ENCODE data around the gene AAMP.

AAMP gene

GRCh38 chr2:218223046-218223445 lies 46.9 kb downstream of the AAMP start:
- no peak overlapping the region for H2BK15ac ChIP-seq (ENCODE audit: low read depth, poor library complexity, severe bottlenecking)
- 66% methylated on average over 5 of the region's 5 CpGs for WGBS
- no peak overlapping the region for H3K14ac ChIP-seq (ENCODE audit: low read length in 2 of 2)
- H2AFZ ChIP-seq (ENCODE audit: low read depth, low read length) = no peak overlapping the region
- no peak overlapping the region for H3K4ac ChIP-seq (ENCODE audit: low read depth in 1 of 2, low read length in 2 of 2)
- peak overlapping the region; percentile 35 for H3K9ac ChIP-seq (ENCODE audit: low read length)
- DNase-seq = peak; percentile 44
- no peak overlapping the region for H3K27ac ChIP-seq (ENCODE audit: low read length, poor library complexity, severe bottlenecking)
- H3K4me2 ChIP-seq (ENCODE audit: low read length, poor library complexity, severe bottlenecking) = no peak overlapping the region
- no peak overlapping the region for H2BK120ac ChIP-seq (ENCODE audit: low read depth, low read length)
- H4K8ac ChIP-seq (ENCODE audit: low read length) = no peak overlapping the region
- H3K27me3 ChIP-seq (ENCODE audit: control insufficient read depth in 1 of 2, insufficient read depth in 1 of 2, low read length in 2 of 2) = no peaks in the 10 kb centered on the region
- no peaks in the 10 kb centered on the region for H3K9me3 ChIP-seq (ENCODE audit: control insufficient read depth, low read length)
- H3K18ac ChIP-seq (ENCODE audit: low read depth in 1 of 2, low read length in 2 of 2) = no peak overlapping the region
- no peak overlapping the region for H4K91ac ChIP-seq (ENCODE audit: low read length)
- no peak overlapping the region for H2AK5ac ChIP-seq (ENCODE audit: low read length, severe bottlenecking)
- H3K36me3 ChIP-seq (ENCODE audit: control insufficient read depth in 1 of 2, insufficient read depth in 2 of 2, low read depth in 1 of 2, low read length in 2 of 2) = peaks cover 11 to 64% of the 10 kb centered on the region in 2 experiments
- no peak overlapping the region for H3K23ac ChIP-seq (ENCODE audit: low read length in 2 of 2)
- no peaks in the 10 kb centered on the region for H3K79me1 ChIP-seq (replicated peaks; ENCODE audit: low read length, poor library complexity, severe bottlenecking)
- no peak overlapping the region for H2BK5ac ChIP-seq (ENCODE audit: low read depth, low read length, poor library complexity, severe bottlenecking)
- peaks cover 6% of the 10 kb centered on the region for H3K4me1 ChIP-seq (ENCODE audit: control insufficient read depth, insufficient read depth, low read depth, low read length)
- no peak overlapping the region for H2BK12ac ChIP-seq (ENCODE audit: low read length in 2 of 2)
- H3K4me3 ChIP-seq (ENCODE audit: insufficient read depth in 1 of 2, low read depth in 1 of 2, low read length in 2 of 2) = no peak overlapping the region

- Histone ChIP-seq H2AFZ (ENCODE audit: low read depth, low read length) (no peak overlapping the region), H3K4me3 (ENCODE audit: insufficient read depth in 1 of 2, low read depth in 1 of 2, low read length in 2 of 2) (peak overlapping the region in 1 of 2 experiments; percentile 7)
- WGBS = 97% methylated on average over 4 of the region's 5 CpGs
Measured at GRCh38 chr2:218221000-218221399, 48.9 kb downstream of the AAMP start.

GRCh38 chr2:218219934-218220333 lies 50.0 kb downstream of the AAMP start:
- H3K18ac ChIP-seq (ENCODE audit: low read depth in 1 of 2, low read length in 2 of 2) = no peak overlapping the region
- H3K4me1 ChIP-seq (ENCODE audit: control insufficient read depth, insufficient read depth, low read depth, low read length) = peaks cover 8% of the 10 kb centered on the region
- H4K91ac ChIP-seq (ENCODE audit: low read length) = no peak overlapping the region
- no peak overlapping the region for H3K23ac ChIP-seq (ENCODE audit: low read length in 2 of 2)
- H3K4ac ChIP-seq (ENCODE audit: low read depth in 1 of 2, low read length in 2 of 2) = no peak overlapping the region
- 100% methylated on average over 1 of the region's 2 CpGs for WGBS
- H3K14ac ChIP-seq (ENCODE audit: low read length in 2 of 2) = no peak overlapping the region
- H3K36me3 ChIP-seq (ENCODE audit: control insufficient read depth in 1 of 2, insufficient read depth in 2 of 2, low read depth in 1 of 2, low read length in 2 of 2) = peaks cover 2 to 36% of the 10 kb centered on the region in 2 experiments
- H2BK12ac ChIP-seq (ENCODE audit: low read length in 2 of 2) = no peak overlapping the region
- no peaks in the 10 kb centered on the region for H3K79me1 ChIP-seq (replicated peaks; ENCODE audit: low read length, poor library complexity, severe bottlenecking)
- no peak for DNase-seq
- no peaks in the 10 kb centered on the region for H3K9me3 ChIP-seq (ENCODE audit: control insufficient read depth, low read length)
- H2BK15ac ChIP-seq (ENCODE audit: low read depth, poor library complexity, severe bottlenecking) = no peak overlapping the region
- H3K4me3 ChIP-seq (ENCODE audit: insufficient read depth in 1 of 2, low read depth in 1 of 2, low read length in 2 of 2) = peak overlapping the region in 1 of 2 experiments; percentile 87
- peak overlapping the region; percentile 5 for H3K4me2 ChIP-seq (ENCODE audit: low read length, poor library complexity, severe bottlenecking)
- no peak overlapping the region for H4K8ac ChIP-seq (ENCODE audit: low read length)
- no peaks in the 10 kb centered on the region for H3K27me3 ChIP-seq (ENCODE audit: control insufficient read depth in 1 of 2, insufficient read depth in 1 of 2, low read length in 2 of 2)
- no peak overlapping the region for H2AK5ac ChIP-seq (ENCODE audit: low read length, severe bottlenecking)
- H3K27ac ChIP-seq (ENCODE audit: low read length, poor library complexity, severe bottlenecking) = no peak overlapping the region
- H2AFZ ChIP-seq (ENCODE audit: low read depth, low read length) = no peak overlapping the region
- peak overlapping the region; percentile 98 for H3K9ac ChIP-seq (ENCODE audit: low read length)
- H2BK120ac ChIP-seq (ENCODE audit: low read depth, low read length) = no peak overlapping the region
- H2BK5ac ChIP-seq (ENCODE audit: low read depth, low read length, poor library complexity, severe bottlenecking) = no peak overlapping the region

More at GRCh38 chr2:218221000-218221399, 48.9 kb downstream of the AAMP start:
- H3K4me1 ChIP-seq (ENCODE audit: control insufficient read depth, insufficient read depth, low read depth, low read length) = peaks cover 8% of the 10 kb centered on the region
- H3K4me2 ChIP-seq (ENCODE audit: low read length, poor library complexity, severe bottlenecking) = no peak overlapping the region
- no peak overlapping the region for H2BK120ac ChIP-seq (ENCODE audit: low read depth, low read length)
- H2AK5ac ChIP-seq (ENCODE audit: low read length, severe bottlenecking) = no peak overlapping the region
- H3K9me3 ChIP-seq (ENCODE audit: control insufficient read depth, low read length) = no peaks in the 10 kb centered on the region
- peak overlapping the region; percentile 98 for H3K9ac ChIP-seq (ENCODE audit: low read length)
- no peak overlapping the region for H2BK15ac ChIP-seq (ENCODE audit: low read depth, poor library complexity, severe bottlenecking)
- H2BK12ac ChIP-seq (ENCODE audit: low read length in 2 of 2) = no peak overlapping the region
- H4K91ac ChIP-seq (ENCODE audit: low read length) = no peak overlapping the region
- no peak overlapping the region for H4K8ac ChIP-seq (ENCODE audit: low read length)
- H3K79me1 ChIP-seq (replicated peaks; ENCODE audit: low read length, poor library complexity, severe bottlenecking) = no peaks in the 10 kb centered on the region
- no peak overlapping the region for H3K23ac ChIP-seq (ENCODE audit: low read length in 2 of 2)
- peaks cover 2 to 47% of the 10 kb centered on the region in 2 experiments for H3K36me3 ChIP-seq (ENCODE audit: control insufficient read depth in 1 of 2, insufficient read depth in 2 of 2, low read depth in 1 of 2, low read length in 2 of 2)
- DNase-seq = no peak
- no peaks in the 10 kb centered on the region for H3K27me3 ChIP-seq (ENCODE audit: control insufficient read depth in 1 of 2, insufficient read depth in 1 of 2, low read length in 2 of 2)
- H3K18ac ChIP-seq (ENCODE audit: low read depth in 1 of 2, low read length in 2 of 2) = no peak overlapping the region
- H3K4ac ChIP-seq (ENCODE audit: low read depth in 1 of 2, low read length in 2 of 2) = no peak overlapping the region
- no peak overlapping the region for H2BK5ac ChIP-seq (ENCODE audit: low read depth, low read length, poor library complexity, severe bottlenecking)
- no peak overlapping the region for H3K27ac ChIP-seq (ENCODE audit: low read length, poor library complexity, severe bottlenecking)
- no peak overlapping the region for H3K14ac ChIP-seq (ENCODE audit: low read length in 2 of 2)

- DNase-seq = no peak
- Histone ChIP-seq H3K27ac (ENCODE audit: low read length, poor library complexity, severe bottlenecking) (peak overlapping the region; percentile 57), H3K18ac (ENCODE audit: low read depth in 1 of 2, low read length in 2 of 2) (peak overlapping the region in 1 of 2 experiments; percentile 97), H2BK15ac (ENCODE audit: low read depth, poor library complexity, severe bottlenecking) (no peak overlapping the region), H2AK5ac (ENCODE audit: low read length, severe bottlenecking) (no peak overlapping the region), H3K9me3 (ENCODE audit: control insufficient read depth, low read length) (no peaks in the 10 kb centered on the region), H4K8ac (ENCODE audit: low read length) (no peak overlapping the region), H3K36me3 (ENCODE audit: control insufficient read depth in 1 of 2, insufficient read depth in 2 of 2, low read depth in 1 of 2, low read length in 2 of 2) (peaks cover 2 to 23% of the 10 kb centered on the region in 2 experiments), H3K79me1 (replicated peaks; ENCODE audit: low read length, poor library complexity, severe bottlenecking) (no peaks in the 10 kb centered on the region), H3K4me2 (ENCODE audit: low read length, poor library complexity, severe bottlenecking) (peak overlapping the region; percentile 87), H2BK12ac (ENCODE audit: low read length in 2 of 2) (no peak overlapping the region), H4K91ac (ENCODE audit: low read length) (no peak overlapping the region), H2AFZ (ENCODE audit: low read depth, low read length) (no peak overlapping the region), H3K4ac (ENCODE audit: low read depth in 1 of 2, low read length in 2 of 2) (no peak overlapping the region), H3K4me1 (ENCODE audit: control insufficient read depth, insufficient read depth, low read depth, low read length) (peaks cover 8% of the 10 kb centered on the region), H3K27me3 (ENCODE audit: control insufficient read depth in 1 of 2, insufficient read depth in 1 of 2, low read length in 2 of 2) (no peaks in the 10 kb centered on the region), H3K9ac (ENCODE audit: low read length) (peak overlapping the region; percentile 98), H3K4me3 (ENCODE audit: insufficient read depth in 1 of 2, low read depth in 1 of 2, low read length in 2 of 2) (peak overlapping the region; percentile 87 to 100), H2BK120ac (ENCODE audit: low read depth, low read length) (no peak overlapping the region), H3K14ac (ENCODE audit: low read length in 2 of 2) (no peak overlapping the region), H3K23ac (ENCODE audit: low read length in 2 of 2) (no peak overlapping the region), H2BK5ac (ENCODE audit: low read depth, low read length, poor library complexity, severe bottlenecking) (no peak overlapping the region)
- 23% methylated on average over 3 of the region's 4 CpGs for WGBS
Measured at GRCh38 chr2:218218268-218219185, 51.4 kb downstream of the AAMP start.
